Tibial nerve (tissue), 3 donors: ENCODE results near the gene HESX1.

ENCODE experiments used
- CTCF ChIP-seq, 5 experiments: fragments of 200-600 bp in 3 of 5; fragments of 450-650 bp in 2 of 5; sonication (generic) in 3 of 5; IDR thresholded peaks; one replicate each; pipeline ENCODE4 v1.5.1; 2016 to 2019; ENCODE audit warnings: antibody characterized with exemption in 5 of 5, mild to moderate bottlenecking in 3 of 5, moderate library complexity in 2 of 5
- POLR2A ChIP-seq, 2 donors: fragments of 450-650 bp; IDR thresholded peaks; one replicate each; pipeline ENCODE4 v1.6.1; 2017; ENCODE audit warnings: antibody characterized with exemption in 2 of 2, mild to moderate bottlenecking in 2 of 2, moderate library complexity in 2 of 2

- TF ChIP-seq CTCF (IDR thresholded peaks at IDR 0.05) (no peak), POLR2A (IDR thresholded peaks at IDR 0.05) (no peak)
Measured at GRCh38 chr3:57233799-57234198, 34.0 kb upstream of the HESX1 start.
